Cerebellar cortex (tissue), 1 donor: ENCODE measurements around the gene CECR2.

Experiments
- DNase-seq: peaks from one replicate; pipeline ENCODE4 v3.0.0-alpha.2; 2015; ENCODE audit warnings: low spot score

CECR2 gene

DNA sequence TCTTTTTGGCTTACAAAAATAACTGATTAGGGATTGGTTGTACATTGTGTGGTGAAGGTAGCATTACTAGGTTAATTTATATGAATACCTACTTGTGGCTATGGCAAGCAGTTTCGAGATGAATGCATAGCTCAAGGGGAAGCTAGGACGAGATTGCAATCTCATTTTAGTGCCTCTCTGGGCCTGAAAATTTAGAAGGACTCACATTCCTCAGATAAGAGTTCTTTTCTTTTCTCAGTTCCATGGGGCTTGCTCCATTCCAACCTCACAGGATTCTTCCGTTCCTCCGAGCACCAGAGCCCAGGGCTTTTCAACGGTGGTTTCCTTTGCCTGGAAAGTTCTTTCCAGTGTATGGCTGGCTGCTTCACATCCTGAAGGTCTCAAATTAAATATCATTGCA is 82.1 kb downstream of the CECR2 start:
- DNase-seq = no peak

DNA sequence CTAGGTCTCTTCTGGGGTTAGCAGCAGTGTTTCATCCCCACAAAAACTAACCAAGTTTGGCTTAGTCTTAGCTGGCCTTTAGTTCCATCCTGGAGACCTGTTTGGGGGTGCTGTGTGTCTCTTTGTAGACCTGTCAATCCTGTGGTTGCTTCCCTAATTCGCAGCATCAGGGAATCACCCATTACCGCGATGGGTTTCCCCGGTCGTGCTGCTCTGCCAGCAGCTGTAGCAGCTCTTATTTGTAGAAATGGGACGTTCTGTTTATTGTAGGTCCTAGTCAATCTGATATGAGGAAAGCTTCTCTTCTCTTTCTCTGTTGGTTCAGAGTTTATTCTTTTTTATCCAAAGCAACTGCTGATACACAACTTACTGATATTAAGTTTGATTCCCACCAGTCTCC is 91.6 kb downstream of the CECR2 start:
- no peak for DNase-seq

DNA sequence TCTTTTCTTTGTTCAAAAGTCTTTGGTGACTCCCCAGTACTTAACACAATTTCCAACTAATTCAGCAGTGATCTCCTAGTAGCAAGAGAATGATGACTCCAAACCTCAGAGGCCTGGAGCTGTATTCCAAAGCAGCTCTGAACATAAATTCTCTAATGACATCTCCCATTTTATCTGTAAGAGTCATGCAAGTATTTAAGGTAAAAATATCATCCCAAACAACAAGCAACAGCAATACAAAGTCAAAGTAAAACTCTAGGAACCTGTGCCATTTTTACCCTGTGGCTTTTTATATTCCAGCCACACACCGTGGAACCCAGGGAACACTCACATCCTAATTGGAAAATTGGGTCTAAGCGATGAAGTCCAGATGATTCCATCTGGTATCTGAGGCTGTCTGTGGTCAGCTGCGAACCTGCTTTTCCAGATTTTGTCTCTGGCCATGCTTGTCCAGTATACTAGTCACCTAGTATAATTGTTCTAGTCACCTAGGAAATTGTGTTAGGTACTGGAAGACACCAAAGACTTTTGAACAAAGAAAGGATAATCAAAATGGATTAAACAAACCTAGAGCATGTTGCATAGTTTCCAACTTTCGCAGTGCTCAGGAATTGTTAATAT is 101.7 kb downstream of the CECR2 start:
- DNase-seq = no peak

DNA sequence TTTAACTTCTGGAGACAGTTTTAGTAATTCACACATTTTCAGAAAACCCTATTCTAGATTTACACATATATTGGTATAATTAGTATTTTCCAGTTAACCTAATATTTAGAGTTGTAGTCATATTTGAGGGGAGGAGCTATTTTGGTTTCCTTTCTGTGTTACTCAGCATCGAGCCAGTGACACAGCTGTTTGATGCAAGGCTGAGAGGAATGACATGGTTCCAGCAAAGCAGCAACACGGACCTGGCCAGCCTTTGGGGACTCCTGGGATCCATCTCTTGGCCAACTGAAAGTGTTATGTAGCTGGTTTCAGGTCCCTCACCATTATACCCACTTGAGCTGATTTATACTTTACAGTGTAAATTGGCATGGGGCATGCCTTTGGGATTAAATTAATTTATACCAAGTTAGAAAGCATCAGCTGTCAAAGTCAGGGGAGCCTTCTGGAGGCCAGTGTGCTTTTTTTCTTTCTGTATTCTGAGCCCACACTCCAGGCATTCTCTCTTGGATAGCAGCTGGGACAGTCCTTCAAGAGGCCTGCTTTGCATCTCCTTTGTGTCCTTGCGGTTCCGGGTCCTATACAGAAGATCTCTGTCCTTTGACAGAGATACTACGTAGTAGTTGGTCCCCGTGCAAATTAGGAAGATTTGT is 102.8 kb downstream of the CECR2 start:
- no peak for DNase-seq

DNA sequence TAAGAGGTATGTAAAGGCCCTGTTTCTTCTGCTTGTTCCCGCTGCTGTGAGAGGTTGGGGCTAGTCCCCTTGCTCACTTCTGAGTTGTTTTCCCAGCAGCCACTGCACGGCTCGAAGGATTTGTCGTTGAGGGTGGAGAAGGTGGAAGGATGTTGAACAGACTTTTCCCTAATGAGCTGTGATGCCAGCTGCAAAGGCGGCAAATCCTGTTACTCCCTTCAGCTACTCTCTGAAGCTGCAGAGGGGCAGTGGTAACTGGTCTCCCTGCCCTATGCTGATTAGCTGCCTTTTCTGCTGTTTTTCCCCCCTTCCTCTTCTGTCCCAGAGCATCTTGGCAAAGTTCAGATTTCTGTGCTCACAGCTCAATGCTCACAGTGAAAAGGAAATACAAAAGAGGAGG is 103.7 kb downstream of the CECR2 start:
- DNase-seq = peak; percentile 20

DNA sequence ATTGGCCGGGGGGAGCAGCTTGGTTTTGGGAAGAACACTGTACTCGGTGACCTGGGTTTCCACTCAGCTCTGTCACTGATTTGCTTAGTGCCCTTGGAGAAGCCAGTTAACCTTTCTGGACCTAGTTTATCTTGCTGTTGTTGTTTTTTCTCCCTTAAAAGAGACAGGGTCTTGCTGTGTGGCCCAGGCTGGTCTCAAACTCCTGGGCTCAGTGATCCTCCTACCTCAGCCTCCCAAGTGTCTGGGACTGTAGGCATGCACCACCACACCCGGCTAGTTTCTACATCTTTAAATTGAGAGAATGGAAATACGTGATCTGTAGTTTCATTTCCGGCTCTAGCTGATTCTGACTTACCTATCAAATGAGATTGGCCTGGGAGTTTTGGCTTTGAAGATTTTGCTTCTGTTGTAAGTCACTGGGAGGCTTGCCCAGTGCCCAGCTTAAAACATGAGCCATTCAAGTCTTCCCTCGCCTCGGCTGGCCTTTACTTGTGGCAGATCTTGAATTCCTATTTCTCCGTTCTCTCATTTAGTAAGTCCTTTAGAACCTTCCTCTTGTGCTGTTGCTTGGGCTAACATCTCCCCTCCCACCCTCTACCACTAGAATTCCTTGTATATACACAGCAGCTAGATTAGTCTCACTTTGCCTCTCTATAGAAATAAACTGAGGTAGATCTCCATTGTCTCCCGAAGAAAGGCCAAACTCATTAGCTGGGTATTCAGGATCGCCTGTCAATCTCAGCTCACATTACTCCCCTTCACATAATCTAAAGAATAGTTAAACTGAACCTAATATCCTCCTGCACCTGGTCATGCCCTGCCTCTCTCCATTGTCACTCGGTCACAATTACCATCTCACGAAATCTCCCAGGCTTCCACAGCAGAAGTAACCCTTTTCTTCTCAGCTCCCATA is 106.3 kb downstream of the CECR2 start:
- no peak for DNase-seq

DNA sequence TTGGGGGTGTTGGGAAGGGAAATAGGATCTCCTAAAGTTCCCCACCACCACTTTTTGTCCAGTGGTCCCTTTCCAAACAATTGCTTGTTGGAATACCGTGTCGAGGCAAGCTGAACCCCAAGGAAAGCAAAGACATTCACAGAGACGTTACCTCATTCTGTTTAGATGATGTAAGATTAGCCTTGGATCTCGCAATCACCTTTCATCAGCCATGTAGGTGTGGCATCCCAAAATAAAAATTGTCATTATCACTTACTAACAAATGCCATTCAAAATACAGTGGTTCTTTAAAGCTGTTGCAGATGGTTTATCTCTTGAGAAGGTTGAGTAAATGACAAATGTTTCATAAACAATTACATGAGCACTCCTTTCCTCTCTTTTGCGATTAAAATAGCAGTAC is 107.6 kb downstream of the CECR2 start:
- DNase-seq = peak; percentile 22

DNA sequence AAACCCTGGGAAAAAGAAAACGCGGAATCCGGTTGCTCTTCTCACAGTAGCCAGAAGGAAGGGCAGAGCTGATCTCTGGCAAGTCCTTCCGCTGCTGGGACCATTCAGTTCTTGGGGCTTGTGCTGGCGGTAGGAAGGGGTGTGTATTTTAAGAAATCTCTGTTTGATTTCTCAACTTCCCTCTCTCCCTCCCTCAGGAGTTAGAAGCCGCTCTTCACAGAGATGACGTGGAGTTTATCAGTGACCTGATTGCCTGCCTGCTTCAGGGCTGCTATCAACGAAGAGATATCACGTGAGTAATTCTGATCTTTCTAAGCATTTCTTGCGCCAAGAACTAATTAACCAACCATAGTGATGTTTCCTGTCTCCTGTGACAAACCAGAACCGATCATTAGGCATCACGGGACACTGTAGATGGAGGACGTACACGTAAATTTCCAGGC is 108.2 kb downstream of the CECR2 start:
- DNase-seq = peak; percentile 80

DNA sequence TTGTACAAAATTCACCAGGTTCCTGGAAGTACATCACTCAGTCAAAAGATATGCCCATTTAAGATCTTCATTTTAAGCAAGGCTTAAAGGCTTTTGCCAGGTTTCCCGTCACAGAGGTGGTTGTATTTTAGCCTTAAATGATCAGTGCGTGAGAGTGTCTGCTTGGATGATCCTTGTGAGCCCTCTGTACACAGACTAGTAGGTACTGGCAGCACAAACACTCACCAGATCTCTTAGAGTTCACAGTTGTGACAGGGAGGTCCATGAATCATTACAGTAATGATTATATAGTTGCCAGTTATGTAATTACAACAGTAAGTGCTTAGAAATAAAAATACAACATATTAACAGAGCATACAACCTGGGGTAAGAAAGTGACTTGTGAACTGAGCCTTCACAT is 109.9 kb downstream of the CECR2 start:
- no peak for DNase-seq

DNA sequence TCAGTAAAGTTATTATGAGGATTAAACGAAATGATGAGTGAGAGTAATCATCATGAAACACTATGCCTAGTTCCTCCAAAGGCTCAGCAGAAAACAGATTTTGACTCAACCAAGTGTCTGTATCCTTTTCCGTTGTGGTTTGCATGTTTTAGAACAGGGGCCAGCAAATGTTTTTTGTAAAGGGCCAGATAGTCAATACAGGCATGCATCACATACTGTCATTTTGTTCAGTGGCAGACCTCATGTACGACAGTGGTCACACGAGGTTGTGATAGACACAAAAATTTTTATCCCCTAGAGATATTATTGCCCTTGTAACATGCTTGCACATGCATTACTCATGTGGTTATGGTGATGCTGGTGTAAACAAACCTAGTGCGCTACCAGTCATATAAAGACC is 112.2 kb downstream of the CECR2 start:
- DNase-seq = no peak

DNA sequence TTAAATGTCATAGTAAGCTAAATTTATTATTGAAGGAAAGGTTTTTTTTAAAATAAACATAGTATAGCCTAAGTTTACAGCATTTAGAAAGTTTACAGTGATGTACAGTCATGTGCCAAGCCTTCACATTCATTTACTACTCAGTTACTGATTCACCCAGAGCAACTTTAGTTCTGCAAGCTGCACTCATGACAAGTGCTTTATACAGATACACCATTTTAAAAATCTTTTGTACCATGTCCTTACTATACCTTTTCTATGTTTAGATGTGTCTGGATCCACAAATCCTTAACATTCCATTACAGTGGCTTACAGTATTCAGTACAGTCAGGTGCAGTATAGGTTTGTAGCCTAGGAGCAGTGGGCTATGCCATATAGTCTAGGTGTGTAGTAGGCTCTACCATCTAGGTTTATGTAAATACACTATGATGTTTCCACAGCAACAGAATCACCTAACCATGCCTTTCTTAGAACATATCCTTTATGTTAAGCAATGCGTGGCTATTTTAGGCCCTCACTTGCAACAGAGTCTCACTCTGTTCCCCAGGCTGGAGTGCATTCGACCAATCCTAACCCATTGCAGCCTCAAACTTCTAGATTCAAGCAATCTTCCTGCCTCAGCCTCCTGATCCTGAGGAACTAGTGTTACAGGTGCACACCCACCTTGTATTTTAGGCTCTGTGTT is 114.6 kb downstream of the CECR2 start:
- DNase-seq = no peak

DNA sequence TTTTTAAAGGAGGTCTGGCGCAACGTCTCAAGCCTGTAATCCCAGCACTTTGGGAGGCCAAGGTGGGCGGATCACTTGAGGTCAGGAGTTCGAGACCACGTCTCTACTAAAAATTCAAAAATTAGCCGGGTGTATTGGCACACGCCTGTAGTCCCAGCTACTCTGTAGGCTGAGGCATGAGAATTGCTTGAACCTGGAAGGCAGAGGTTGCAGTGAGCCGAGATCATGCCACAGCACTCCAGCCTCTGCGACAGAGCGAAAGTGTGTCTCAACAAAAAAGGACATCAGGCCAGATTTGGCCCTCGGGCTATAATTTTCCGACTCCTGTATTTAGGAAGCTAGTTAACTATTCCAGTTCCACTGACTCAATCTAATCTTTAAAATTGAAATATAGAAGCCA is 115.3 kb downstream of the CECR2 start:
- no peak for DNase-seq

DNA sequence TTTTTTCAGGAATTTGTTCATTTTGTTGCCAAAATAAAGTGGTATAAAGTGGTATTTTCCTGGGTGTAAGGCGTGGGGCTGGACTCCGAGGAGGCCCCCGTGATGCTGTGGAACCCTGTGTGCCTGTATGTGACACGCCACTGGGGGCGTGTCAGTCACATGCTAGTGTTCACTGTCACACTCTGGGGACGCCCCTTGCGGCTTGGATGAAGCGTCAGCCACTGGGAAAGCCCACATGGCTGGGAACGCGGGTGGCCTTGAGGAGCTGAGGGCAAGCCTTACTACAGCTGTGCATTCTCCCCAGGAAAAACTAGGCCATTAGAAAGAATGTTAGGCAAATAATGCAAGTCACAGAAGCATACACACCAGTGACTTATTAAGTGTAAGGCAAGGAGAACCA is 117.1 kb downstream of the CECR2 start:
- DNase-seq = no peak

DNA sequence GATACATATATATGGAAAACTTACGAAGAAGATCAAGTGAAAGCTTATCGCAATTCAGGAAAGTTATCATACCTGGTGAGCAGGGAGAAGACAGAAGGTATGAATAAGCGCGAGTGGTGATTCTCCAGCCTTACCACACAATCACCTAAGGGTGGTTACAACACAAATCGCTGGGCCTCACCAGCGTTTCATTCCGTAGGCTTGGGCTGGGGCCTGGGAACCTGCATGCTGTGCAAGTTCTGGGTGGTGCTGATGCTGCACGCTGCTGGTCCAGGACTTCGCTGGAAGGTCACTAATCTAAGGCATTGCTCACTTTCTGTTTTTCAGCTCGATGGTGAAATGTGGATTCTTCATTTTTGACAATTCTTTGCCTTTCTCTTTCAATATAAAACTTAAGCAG is 117.5 kb downstream of the CECR2 start:
- DNase-seq = no peak

DNA sequence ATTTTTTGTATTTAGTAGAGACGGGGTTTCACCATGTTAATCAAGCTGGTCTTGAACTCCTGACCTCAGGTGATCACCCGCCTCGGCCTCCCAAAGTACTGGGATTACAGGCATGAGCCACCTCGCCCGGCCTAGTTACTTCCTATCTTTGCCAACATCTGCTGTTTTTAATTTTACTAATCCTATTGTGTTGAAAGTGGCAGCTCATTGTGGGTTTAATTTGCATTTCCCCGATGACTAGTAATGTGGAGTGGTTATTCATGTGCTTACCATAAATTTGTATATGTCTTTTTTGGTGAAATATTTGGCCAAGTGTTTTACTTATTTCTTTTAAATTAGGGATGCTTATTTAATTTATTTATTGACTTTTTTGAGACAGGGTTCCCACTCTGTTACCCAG is 119.8 kb downstream of the CECR2 start:
- DNase-seq = no peak

DNA sequence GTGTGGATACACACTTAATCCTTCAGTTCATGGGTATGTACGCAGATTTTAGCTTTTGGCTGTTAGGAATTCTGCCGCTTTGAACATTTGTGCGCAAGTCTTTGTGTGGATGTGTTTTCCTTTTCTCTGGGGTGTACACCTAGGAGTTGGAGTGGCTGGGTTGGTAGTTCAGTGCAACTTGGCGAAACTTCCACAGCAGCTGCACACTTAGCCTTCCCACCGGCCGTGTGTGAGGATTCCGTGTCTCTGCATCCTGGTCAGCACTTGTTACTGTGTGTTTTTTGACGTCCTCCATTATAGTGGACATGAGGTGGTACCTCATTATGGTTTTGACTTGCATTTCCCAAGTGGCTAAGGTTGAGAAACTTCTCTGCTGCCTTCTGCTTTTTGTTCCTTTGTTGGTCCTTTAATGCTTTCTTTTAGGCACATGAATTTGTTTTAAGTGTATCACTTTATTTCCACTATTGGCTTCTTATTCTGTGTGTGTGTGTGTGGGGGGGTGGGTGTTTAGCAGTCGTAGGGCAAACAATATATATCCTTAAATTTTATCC is 121.9 kb downstream of the CECR2 start:
- no peak for DNase-seq

DNA sequence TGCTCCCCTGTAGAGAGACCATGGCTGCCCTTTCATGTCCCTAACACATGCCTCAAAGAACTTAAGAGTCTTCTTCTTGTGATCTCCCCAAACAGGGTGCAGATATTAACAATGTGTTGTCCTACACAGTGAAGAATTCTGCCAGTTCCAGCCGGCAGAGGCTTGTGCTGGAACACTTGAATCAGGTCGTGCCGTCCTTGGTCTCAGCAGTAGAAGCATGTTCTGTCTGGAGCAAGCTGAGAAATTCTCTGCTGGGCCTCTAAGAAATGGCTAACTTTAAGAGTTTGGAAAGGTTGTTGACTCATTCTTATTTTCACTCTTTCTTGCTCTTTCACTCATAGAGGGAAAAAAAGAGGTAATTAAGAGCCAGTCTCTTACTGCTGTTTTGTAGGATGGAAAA is 123.0 kb downstream of the CECR2 start:
- DNase-seq = peak; percentile 60

DNA sequence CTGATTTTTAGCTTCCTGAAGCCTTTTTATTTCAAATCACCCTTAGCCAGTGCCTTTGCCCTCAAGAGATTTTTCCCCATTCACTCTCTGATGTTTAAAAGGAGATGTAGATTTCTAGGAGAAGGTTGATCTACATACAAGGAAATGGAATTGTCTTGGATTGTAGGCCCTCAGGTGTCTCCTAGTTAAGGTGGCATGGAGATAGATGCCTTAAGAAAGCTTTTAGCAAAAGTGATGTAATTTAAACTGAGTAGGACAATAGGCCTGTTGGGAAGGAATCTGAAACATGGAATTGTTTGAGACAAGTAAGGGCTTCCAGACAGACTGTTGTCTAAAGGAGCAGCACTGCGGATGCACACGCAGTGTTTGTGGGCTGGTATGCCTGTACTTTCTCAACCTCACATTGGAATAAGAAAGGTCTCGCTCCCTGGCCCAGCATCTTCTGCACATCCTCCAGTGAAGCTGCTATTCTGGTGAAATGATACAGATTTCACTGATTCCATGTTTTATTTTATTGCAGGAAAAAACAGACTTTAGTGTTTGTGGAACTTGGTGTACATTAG is 124.2 kb downstream of the CECR2 start:
- no peak for DNase-seq

DNA sequence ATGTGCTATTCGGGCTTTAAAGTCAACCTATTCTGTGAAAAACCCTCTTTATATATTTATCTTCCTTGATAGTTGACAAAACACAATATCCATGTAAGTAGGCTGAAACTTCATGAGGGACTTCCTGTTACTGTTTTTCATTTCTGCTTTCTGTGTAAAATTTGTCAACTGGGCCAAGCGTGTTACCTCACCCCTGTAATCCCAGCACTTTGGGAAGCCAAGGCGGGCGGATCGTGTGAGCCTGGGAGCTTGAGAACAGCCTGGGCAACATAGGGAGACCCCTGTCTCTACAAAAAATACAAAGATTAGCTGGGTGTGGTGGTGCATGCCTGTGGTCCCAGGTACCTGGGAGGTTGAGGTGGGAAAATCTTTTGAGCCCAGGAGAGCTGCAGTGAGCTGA is 127.6 kb downstream of the CECR2 start:
- DNase-seq = no peak

DNA sequence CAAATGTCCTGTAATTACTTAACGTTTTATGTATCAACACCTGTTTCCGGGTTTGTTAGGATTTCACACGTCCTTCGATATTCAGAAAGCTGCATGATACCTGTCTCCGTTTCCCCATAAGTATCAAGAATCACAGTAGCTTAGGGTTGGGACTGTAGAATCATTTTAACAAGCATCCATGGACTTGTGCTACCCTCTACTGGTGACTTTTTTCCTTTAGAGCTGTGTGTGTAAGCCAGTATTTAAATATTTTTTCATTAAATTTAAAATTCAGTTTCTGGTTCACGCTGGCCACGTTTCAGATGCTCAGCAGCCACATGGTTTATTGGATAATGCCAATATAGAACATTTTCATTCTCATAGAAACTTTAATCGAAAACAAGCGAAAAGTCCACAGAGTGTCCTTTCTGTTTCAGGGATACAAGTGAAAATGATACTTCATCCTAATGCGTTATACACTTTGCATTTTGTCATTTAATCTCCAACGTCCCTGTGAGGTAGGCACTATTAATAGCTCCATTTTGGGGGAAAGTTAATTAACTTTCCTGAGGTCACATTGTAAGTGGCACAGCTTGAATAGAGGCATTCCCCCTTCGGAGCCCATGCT is 132.5 kb downstream of the CECR2 start:
- peak; percentile 90 for DNase-seq

DNA sequence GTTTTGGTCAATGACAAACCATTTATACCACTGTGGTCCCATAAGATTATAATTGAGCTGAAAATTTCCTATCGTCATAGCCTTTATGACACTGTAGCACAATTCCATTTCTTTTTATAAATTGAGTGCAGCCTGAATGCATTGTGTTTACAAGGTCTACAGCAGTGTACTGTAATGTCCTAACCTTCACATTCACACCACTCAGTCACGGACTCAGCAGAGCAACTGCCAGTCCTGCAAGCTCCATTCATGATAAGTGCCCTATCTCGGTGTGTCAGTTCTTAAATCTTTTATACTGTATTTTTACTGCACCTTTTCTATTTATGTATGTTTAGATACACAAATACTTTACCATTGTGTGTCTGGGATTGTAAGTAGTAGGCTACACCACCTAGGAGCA is 138.8 kb downstream of the CECR2 start:
- no peak for DNase-seq
